ENCODE measurements around the gene NLRX1.

DNA sequence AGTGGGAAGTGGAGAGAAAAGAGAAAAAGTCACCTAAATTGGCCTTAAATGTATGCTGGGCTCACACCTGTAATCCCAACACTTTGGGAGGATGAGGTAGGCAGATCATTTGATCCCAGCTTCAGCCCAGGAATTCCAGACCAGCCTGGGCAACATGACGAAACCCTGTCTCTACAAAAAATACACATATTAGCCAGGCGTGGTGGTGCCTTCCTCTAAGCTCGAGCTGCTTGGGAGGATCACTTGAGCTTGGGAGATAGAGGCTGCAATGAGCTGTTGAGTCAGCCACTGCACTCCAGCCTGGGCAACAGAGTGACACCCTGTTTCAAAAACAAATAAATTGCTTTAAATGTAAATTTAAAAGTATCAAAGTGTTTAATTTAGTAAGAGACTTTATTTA, 41.5 kb downstream of the NLRX1 start:
- TF ChIP-seq, protein P1, sequence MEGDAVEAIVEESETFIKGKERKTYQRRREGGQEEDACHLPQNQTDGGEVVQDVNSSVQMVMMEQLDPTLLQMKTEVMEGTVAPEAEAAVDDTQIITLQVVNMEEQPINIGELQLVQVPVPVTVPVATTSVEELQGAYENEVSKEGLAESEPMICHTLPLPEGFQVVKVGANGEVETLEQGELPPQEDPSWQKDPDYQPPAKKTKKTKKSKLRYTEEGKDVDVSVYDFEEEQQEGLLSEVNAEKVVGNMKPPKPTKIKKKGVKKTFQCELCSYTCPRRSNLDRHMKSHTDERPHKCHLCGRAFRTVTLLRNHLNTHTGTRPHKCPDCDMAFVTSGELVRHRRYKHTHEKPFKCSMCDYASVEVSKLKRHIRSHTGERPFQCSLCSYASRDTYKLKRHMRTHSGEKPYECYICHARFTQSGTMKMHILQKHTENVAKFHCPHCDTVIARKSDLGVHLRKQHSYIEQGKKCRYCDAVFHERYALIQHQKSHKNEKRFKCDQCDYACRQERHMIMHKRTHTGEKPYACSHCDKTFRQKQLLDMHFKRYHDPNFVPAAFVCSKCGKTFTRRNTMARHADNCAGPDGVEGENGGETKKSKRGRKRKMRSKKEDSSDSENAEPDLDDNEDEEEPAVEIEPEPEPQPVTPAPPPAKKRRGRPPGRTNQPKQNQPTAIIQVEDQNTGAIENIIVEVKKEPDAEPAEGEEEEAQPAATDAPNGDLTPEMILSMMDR (IDR thresholded peaks at IDR 0.05; ENCODE audit: low read length), result no peak
- no peak for TF ChIP-seq EZH2phosphoT487 (IDR thresholded peaks at IDR 0.05; ENCODE audit: low read length)
- TF ChIP-seq EZH2 (optimal IDR thresholded peaks at IDR 0.05; ENCODE audit: low read depth, low read length), result no peak

Measured in MM.1S (cell line).